Aorta (tissue), 5 donors: ENCODE data around the gene EIF5AL1. TPM values are rescaled to one million over a fixed set of nuclear protein-coding genes. Genes with fewer than 3 reads are reported as not detected.
"Not testable (repeated sequence)": the region's sequence is repeated elsewhere in the genome, so short reads cannot be mapped to it uniquely, and the experiment has no call there.

Experiments
- ATAC-seq: fragments of 200-7000 bp; cut with Tn5 transposase; one replicate; pipeline ENCODE4 v1.9.1; 2022; ENCODE audit warnings: moderate library complexity; ENCODE audit not compliant: low FRiP score
- DNase-seq, 2 donors: peaks; one replicate each; pipeline ENCODE4 v3.0.0-alpha.2; 2020
- H3K27ac ChIP-seq, 2 donors: one replicate each; pipeline ENCODE4 v1.5.1; 2013; ENCODE audit warnings: low read length in 2 of 2, mild to moderate bottlenecking in 2 of 2, moderate library complexity in 2 of 2, control low read depth in 1 of 2, inconsistent platforms in 1 of 2, low read depth in 1 of 2
- H3K27me3 ChIP-seq, 2 donors: one replicate each; pipeline ENCODE4 v1.6.1; 2013; ENCODE audit warnings: control low read depth in 1 of 2, low read length in 1 of 2, mild to moderate bottlenecking in 1 of 2, moderate library complexity in 1 of 2; ENCODE audit not compliant: insufficient read depth in 2 of 2, control insufficient read depth in 1 of 2
- H3K36me3 ChIP-seq, 2 donors: one replicate each; pipeline ENCODE4 v1.6.1; 2013; ENCODE audit warnings: control low read depth in 1 of 2, low read length in 1 of 2, mild to moderate bottlenecking in 1 of 2; ENCODE audit not compliant: insufficient read depth in 2 of 2, control insufficient read depth in 1 of 2
- H3K4me1 ChIP-seq, 2 donors: one replicate each; pipeline ENCODE4 v1.6.1; 2013; ENCODE audit warnings: low read length in 2 of 2, control low read depth in 1 of 2, mild to moderate bottlenecking in 1 of 2, moderate library complexity in 1 of 2; ENCODE audit not compliant: insufficient read depth in 2 of 2, control insufficient read depth in 1 of 2
- H3K4me3 ChIP-seq, 2 donors: one replicate each; pipeline ENCODE4 v1.5.1; 2013; ENCODE audit warnings: low read length in 2 of 2, control low read depth in 1 of 2, mild to moderate bottlenecking in 1 of 2
- H3K9me3 ChIP-seq: one replicate; pipeline ENCODE4 v1.6.1; 2013; ENCODE audit warnings: mild to moderate bottlenecking, low read length; ENCODE audit not compliant: control insufficient read depth
- WGBS, 2 donors: extraction: QIAGEN DNeasy Blood & Tissue Kit; methylation state at CpG; one replicate each; pipeline ENCODE4 v1.1.7; 2013; 5-methylcytosine and 5-hydroxymethylcytosine counted together
- intact Hi-C, 2 donors: fragments of 100-400 bp; cut with DNase I; formaldehyde crosslinking; loops; one replicate each; pipeline versions ENCODE4 v1.14.2 to v1.15.0; 2022
- long read RNA-seq, 2 donors: library from polyadenylated mRNA; unstranded; transcript quantifications; one replicate each; pipeline ENCODE4 v2.0.0, GENCODE V29; 2020 to 2021
- polyA plus RNA-seq, 2 donors: library from polyadenylated mRNA; stranded (reverse); fragments of 200-250 nt; gene quantifications; one replicate each; pipeline ENCODE4 v1.2.3, GENCODE V29; 2013
- total RNA-seq, 2 donors: library from RNA; stranded (reverse); fragmentation: NEBNext Ultra II Directional; extraction: Animal tissue kit (Norgen Biotek cat#: 25700); gene quantifications; one replicate each; pipeline ENCODE4 v1.2.1, GENCODE V29; 2021
- donor health status: healthy with polysubstance abuse.
- donor health status: Bipolar disorder and iron deficiency.
- donor health status: DM: no; HTN: no; CAD: no.
- donor health status: DM: no; HTN: no; CAD: no.
- donor health status: DM: yes; HTN: yes; CAD: no.

The EIF5AL1 gene
- total RNA-seq (under 1 TPM in 1 of 2 donors, not detected in 1; 0.10 TPM), polyA plus RNA-seq (under 1 TPM; 0.36 to 0.38 TPM)
- long read RNA-seq, donor 1 = 0 reads
- long read RNA-seq, donor 2, partial matches to known transcripts = 0 of 2 reads
- long read RNA-seq, donor 2, other reads (novel, unspliced or antisense) = 0 of 2 reads

DNA sequence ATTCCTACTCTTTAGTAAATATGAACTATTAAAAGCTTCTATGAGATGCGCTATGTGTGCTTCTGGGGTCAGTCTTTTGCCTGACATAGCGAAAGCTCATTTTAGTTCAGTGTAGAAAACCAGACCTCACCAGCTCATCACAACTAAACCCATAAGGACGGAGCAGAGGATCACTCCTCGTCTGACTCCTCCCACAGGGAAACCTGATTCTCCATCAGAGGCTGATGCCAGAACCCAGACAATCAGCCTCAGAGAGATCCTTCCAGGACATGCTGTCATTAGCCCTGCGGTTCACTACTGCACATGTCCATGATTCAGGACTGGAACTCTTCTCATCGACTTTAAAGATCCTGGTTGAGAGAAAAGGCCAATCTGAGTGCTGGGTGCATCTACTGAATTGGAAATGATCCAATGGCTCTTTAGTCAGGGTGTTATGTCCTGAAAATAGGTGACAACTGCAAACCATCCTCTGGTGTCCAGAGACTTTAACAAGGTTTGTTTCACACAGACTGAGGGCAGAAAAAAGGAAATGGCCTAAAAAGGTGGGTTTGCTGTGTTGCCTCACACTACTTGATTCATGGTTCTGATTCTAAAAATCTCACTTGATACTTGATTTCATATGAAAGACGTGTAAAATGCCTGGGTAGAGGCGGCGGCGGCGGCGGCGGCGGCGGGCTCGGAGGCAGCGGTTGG lies at the start of gene EIF5AL1:
Gene EIF5AL1 (plus strand): TSS at position 643 of the 693 bp plus-strand sequence. CDS start 117 bp downstream, outside the sequence.
- H3K36me3 ChIP-seq, H3K27ac ChIP-seq, H3K9me3 ChIP-seq, H3K4me3 ChIP-seq, intact Hi-C loops, H3K27me3 ChIP-seq, DNase-seq, ATAC-seq, H3K4me1 ChIP-seq: not testable (repeated sequence)
- 93 to 94% methylated on average over 15 to 16 of the region's 17 CpGs for WGBS, 2 donors

DNA sequence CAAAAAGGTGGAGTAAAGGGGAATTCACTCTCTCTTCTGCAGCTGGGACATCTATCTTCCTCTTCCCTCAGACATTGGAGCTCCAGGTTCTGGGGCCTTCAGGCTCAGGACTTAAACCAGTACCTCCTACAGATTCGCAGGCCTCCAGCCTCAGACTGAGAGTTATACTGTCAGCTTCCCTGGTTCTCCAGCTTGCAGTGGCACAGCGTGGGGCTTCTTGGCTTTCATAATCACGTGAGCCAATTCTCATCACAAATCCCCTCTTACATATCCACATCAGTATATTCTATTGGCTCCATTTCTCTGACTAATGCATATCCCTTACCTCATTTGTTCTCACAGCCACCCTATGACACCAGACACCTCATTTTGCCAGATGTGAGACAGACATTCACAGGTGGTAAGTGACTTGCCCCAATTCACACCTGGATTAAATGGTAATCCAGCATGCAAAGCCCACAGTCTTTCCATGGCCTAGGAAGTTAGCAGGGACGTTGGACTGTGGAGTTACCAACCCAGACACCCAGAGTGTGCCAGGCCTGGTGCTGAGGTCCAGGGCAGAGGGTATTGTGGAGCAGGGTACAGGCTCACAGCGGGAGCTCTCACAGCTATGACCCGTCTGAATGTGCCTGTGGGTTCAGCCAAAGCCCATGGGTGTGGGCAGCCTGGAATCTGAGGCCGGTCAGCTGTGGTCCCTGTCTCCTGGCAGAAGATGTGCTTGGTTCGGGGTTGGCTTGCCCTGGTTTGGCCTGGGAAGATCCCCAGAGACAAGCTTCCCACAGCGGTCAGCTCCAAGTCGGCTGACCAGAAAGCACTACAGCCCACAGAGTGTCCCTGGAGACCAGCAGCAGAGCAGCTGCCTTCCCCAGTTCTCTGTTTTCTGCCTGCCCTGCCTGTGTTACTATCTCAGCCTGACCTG lies 48.5 kb upstream of the EIF5AL1 start:
- 81 to 85% methylated on average over 10 of the region's 10 CpGs for WGBS, 2 donors
- intact Hi-C loops = no loop called here
- DNase-seq (peak in 1 of 2 donors; percentile 69), ATAC-seq (peak; percentile 48)
- no peaks in the 10 kb centered on the region for H3K27me3 ChIP-seq
- no peaks in the 10 kb centered on the region for H3K9me3 ChIP-seq
- H3K4me3 ChIP-seq = no peak overlapping the region
- H3K27ac ChIP-seq = no peak overlapping the region
- H3K36me3 ChIP-seq = no peaks in the 10 kb centered on the region
- H3K4me1 ChIP-seq = no peaks in the 10 kb centered on the region

DNA sequence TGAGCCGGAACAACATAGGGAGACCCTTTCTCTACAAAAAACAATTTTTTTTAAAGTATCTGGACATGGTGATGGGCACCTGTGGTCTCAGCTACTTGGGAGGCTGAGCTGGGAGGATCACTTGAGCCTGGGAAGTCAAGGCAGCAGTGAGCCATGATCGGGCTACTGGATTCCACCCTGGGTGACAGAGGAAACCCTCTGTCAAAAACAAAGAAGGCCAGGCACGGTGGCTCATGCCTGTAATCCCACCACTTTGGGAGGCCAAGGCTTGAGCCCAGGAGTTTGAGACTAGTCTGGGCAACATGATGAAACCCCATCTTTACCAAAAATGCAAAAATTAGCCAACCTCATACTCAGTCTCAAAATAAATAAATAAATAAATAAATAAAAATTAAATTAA lies 47.0 kb upstream of the EIF5AL1 start:
- Histone ChIP-seq H3K36me3 (no peaks in the 10 kb centered on the region), H3K27ac (no peak overlapping the region), H3K27me3 (no peaks in the 10 kb centered on the region), H3K9me3 (no peaks in the 10 kb centered on the region), H3K4me3 (no peak overlapping the region), H3K4me1 (no peaks in the 10 kb centered on the region)
- 98% methylated on average over 3 of the region's 3 CpGs for WGBS, 2 donors
- intact Hi-C loops = no loop called here
- DNase-seq (no peak), ATAC-seq (no peak)

DNA sequence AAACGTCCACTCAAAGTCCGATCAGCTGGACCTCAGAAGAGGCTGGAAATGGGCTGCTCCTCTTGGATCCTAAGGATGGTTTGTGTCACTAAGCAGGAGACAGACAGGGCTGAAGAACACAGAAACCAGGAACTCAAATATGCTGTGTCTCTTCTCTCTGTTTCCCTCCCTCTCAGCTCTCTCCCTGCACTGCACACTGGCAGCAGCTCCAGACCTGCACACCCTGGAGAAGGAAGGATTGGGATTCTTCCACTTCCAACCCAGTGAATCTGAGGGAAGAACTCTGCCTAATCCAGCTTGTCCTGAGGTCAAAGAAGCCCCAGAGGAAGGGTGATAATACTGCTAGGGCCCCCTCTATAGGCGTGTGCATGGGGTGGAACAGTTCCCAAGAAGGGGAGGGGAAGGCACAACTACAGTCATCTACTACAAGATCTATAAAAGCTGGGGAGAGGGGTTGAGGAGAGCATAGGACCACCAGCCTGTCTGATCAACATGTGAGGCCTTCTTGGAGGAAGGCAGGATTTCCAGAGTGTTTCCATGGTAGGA lies 44.2 kb upstream of the EIF5AL1 start:
- ATAC-seq (peak; percentile 15), DNase-seq (no peak)
- intact Hi-C loops = no loop called here
- H3K27ac ChIP-seq = no peak overlapping the region
- H3K9me3 ChIP-seq = no peaks in the 10 kb centered on the region
- no peaks in the 10 kb centered on the region for H3K36me3 ChIP-seq
- no peaks in the 10 kb centered on the region for H3K27me3 ChIP-seq
- no peak overlapping the region for H3K4me3 ChIP-seq
- 75 to 83% methylated on average over 3 of the region's 3 CpGs for WGBS, 2 donors
- H3K4me1 ChIP-seq = no peaks in the 10 kb centered on the region

DNA sequence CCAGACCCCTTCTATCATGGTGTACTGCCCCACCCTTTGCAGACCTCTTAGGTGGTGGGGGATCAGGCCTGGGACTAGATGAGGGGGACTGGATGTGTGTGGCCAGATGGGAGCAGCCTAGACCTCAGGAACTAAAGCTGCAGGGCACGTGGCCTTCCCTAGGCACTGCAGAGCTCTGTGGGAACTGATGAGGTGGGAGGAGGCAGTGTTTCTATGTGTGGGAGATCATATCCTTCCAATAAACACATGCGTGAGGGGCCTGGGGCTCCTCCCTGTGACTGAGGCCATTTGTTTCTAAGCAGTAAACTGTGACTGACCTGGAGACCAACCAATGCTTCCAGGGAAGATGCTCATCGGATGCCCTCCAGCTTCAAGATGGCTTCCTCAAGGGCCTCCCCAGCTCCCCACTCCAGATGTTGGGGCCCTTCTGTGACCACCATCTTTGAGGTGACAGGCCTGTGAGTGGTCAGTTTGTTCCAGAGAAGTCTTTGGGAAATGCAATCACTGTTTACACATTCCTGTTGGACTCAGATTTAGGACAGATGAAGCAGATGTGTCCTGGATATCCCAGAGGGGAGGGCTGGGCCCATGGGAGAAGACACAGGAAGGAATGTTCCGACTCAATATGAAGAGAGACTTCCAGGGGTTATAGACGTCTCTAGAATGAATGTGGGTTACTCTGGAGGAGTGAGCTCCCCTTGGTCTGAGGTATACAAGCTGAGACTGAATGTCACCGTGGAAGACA lies 43.3 kb upstream of the EIF5AL1 start:
- DNase-seq = no peak

DNA sequence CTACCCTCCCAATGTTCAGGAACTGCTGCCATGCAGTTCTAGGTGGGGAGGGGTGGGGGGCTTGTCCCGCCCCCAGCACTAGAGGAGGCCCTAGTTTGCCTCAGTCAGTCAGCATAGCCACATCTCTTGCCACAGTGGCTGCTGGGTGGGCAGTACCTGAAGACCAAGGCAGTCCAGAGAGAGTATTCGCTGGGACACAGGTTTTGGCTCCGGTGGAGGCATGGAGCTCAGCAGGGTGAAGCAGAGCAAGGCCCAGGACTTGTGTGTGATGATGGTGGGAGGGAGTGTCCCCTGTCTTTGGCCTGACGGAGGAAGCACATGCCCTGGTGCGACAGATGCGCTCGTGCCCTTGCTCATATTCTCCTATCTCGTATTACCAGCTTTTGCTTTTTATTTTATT lies 42.2 kb upstream of the EIF5AL1 start:
- no peaks in the 10 kb centered on the region for H3K4me1 ChIP-seq
- H3K27me3 ChIP-seq = no peaks in the 10 kb centered on the region
- ATAC-seq = no peak
- no peaks in the 10 kb centered on the region for H3K9me3 ChIP-seq
- WGBS, 2 donors = 93 to 96% methylated on average over 8 of the region's 8 CpGs
- H3K4me3 ChIP-seq = no peak overlapping the region
- no peak for DNase-seq
- no peaks in the 10 kb centered on the region for H3K36me3 ChIP-seq
- intact Hi-C loops = no loop called here
- H3K27ac ChIP-seq = no peak overlapping the region

More for the DNA sequence above, 43.3 kb upstream of the EIF5AL1 start:
- Histone ChIP-seq H3K4me3 (no peak overlapping the region), H3K36me3 (no peaks in the 10 kb centered on the region), H3K27me3 (no peaks in the 10 kb centered on the region), H3K9me3 (no peaks in the 10 kb centered on the region), H3K4me1 (no peaks in the 10 kb centered on the region), H3K27ac (no peak overlapping the region)
- ATAC-seq = no peak
- WGBS, 2 donors = 88 to 93% methylated on average over 6 of the region's 6 CpGs
- intact Hi-C loops = no loop called here

DNA sequence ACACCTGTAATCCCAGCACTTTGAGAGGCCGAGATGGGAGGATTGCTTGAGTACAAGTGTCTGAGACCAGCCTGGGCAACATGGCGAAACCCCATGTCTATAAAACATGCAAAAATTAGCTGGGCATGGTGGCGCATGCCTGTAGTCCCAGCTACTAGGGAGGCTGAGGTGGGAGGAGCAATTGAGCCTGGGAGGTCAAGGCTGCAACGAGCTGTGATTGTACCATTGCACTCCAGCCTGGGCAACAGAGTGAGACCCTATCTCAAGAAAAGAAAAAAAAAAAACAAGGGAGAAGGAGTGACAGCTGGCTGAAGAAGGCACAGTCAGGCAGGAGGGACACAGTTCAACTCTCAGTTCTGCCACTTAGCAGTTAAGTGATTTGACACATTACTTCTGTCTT lies 40.6 kb upstream of the EIF5AL1 start:
- Histone ChIP-seq H3K27me3 (no peaks in the 10 kb centered on the region), H3K27ac (no peak overlapping the region), H3K36me3 (no peaks in the 10 kb centered on the region), H3K4me3 (no peak overlapping the region), H3K9me3 (no peaks in the 10 kb centered on the region), H3K4me1 (no peaks in the 10 kb centered on the region)
- intact Hi-C loops = no loop called here
- ATAC-seq (no peak), DNase-seq (no peak)
- WGBS, 2 donors = 96 to 99% methylated on average over 4 of the region's 4 CpGs

DNA sequence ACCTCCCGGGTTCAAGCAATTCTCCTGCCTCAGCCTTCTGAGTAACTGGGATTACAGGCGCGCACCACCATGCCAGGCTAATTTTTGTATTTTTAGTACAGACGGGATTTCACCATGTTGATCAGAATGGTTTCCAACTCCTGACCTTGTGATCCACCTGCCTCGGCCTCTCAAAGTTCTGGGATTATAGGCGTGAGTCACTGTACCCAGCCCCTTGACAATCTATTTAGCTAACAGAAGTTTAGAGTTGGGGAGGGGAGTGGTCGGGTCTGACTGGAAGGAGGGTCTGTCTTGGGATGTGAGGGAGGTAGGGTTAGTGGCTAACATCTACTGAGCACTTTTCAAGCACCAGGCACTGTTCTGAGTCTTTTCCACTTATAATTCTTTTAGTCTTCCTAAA lies 39.9 kb upstream of the EIF5AL1 start:
- no peaks in the 10 kb centered on the region for H3K36me3 ChIP-seq
- intact Hi-C loops = no loop called here

More for the DNA sequence above, 39.9 kb upstream of the EIF5AL1 start:
- DNase-seq = no peak
- Histone ChIP-seq H3K9me3 (no peaks in the 10 kb centered on the region), H3K27ac (no peak overlapping the region), H3K27me3 (no peaks in the 10 kb centered on the region), H3K4me1 (no peaks in the 10 kb centered on the region), H3K4me3 (no peak overlapping the region)
- 93 to 94% methylated on average over 7 of the region's 7 CpGs for WGBS, 2 donors
- no peak for ATAC-seq
